ENCODE measurements around the gene THSD7A.
"Not testable (repeated sequence)": the region's sequence is repeated elsewhere in the genome, so short reads cannot be mapped to it uniquely, and the experiment has no call there.

THSD7A gene

GRCh38 chr7:11538751-11539299 is 293.2 kb downstream of the THSD7A start:
- no peak for TF ChIP-seq CTCF (IDR thresholded peaks at IDR 0.05)
- H3K9me3 ChIP-seq, result no peaks in the 10 kb centered on the region
- no peaks in the 10 kb centered on the region for H3K36me3 ChIP-seq
- H3K27me3 ChIP-seq, result no peaks in the 10 kb centered on the region
- no peaks in the 10 kb centered on the region for H3K4me1 ChIP-seq (ENCODE audit: control insufficient read depth in 1 of 2, insufficient read depth in 1 of 2, low read depth in 1 of 2, low read length in 1 of 2)
- H3K27ac ChIP-seq, result no peak overlapping the region
- H3K4me3 ChIP-seq (ENCODE audit: low read depth in 1 of 2, low read length in 1 of 2), result no peak overlapping the region

GRCh38 chr7:11533229-11533820 is 298.7 kb downstream of the THSD7A start:
- Histone ChIP-seq H3K9me3 (no peaks in the 10 kb centered on the region), H3K36me3 (no peaks in the 10 kb centered on the region), H3K27ac (no peak overlapping the region), H3K4me3 (ENCODE audit: low read depth in 1 of 2, low read length in 1 of 2) (no peak overlapping the region), H3K4me1 (ENCODE audit: control insufficient read depth in 1 of 2, insufficient read depth in 1 of 2, low read depth in 1 of 2, low read length in 1 of 2) (no peaks in the 10 kb centered on the region), H3K27me3 (no peaks in the 10 kb centered on the region)
- no peak for TF ChIP-seq CTCF (IDR thresholded peaks at IDR 0.05)

- no peaks in the 10 kb centered on the region for H3K27me3 ChIP-seq
- H3K4me3 ChIP-seq (ENCODE audit: low read depth in 1 of 2, low read length in 1 of 2), result no peak overlapping the region
- no peak overlapping the region for H3K27ac ChIP-seq
- H3K36me3 ChIP-seq, result no peaks in the 10 kb centered on the region
- H3K9me3 ChIP-seq, result no peaks in the 10 kb centered on the region
- no peaks in the 10 kb centered on the region for H3K4me1 ChIP-seq (ENCODE audit: control insufficient read depth in 1 of 2, insufficient read depth in 1 of 2, low read depth in 1 of 2, low read length in 1 of 2)
- no peak for TF ChIP-seq CTCF (IDR thresholded peaks at IDR 0.05)
Observed at GRCh38 chr7:11529382-11529781, 302.6 kb downstream of the THSD7A start.

- Histone ChIP-seq H3K27me3 (no peaks in the 10 kb centered on the region), H3K36me3 (no peaks in the 10 kb centered on the region), H3K9me3 (no peaks in the 10 kb centered on the region), H3K4me3 (ENCODE audit: low read depth in 1 of 2, low read length in 1 of 2) (no peak overlapping the region), H3K4me1 (ENCODE audit: control insufficient read depth in 1 of 2, insufficient read depth in 1 of 2, low read depth in 1 of 2, low read length in 1 of 2) (no peaks in the 10 kb centered on the region), H3K27ac (no peak overlapping the region)
- TF ChIP-seq CTCF (IDR thresholded peaks at IDR 0.05), result no peak
Observed at GRCh38 chr7:11527707-11528106, 304.3 kb downstream of the THSD7A start.

GRCh38 chr7:11524476-11525397 is 307.3 kb downstream of the THSD7A start:
- no peaks in the 10 kb centered on the region for H3K9me3 ChIP-seq
- H3K27ac ChIP-seq, result no peak overlapping the region
- H3K27me3 ChIP-seq, result no peaks in the 10 kb centered on the region
- TF ChIP-seq CTCF (IDR thresholded peaks at IDR 0.05), result no peak
- no peaks in the 10 kb centered on the region for H3K36me3 ChIP-seq
- no peaks in the 10 kb centered on the region for H3K4me1 ChIP-seq (ENCODE audit: control insufficient read depth in 1 of 2, insufficient read depth in 1 of 2, low read depth in 1 of 2, low read length in 1 of 2)
- no peak overlapping the region for H3K4me3 ChIP-seq (ENCODE audit: low read depth in 1 of 2, low read length in 1 of 2)

- H3K9me3 ChIP-seq, result not testable (repeated sequence)
Observed at GRCh38 chr7:11521964-11522499, 310.0 kb downstream of the THSD7A start.

More at GRCh38 chr7:11521964-11522499, 310.0 kb downstream of the THSD7A start:
- H3K36me3 ChIP-seq; H3K4me1 ChIP-seq (ENCODE audit: control insufficient read depth in 1 of 2, insufficient read depth in 1 of 2, low read depth in 1 of 2, low read length in 1 of 2); H3K27me3 ChIP-seq; H3K4me3 ChIP-seq (ENCODE audit: low read depth in 1 of 2, low read length in 1 of 2); H3K27ac ChIP-seq: not testable (repeated sequence)

All from neutrophil (primary cell).